GM18951 (cell line): ENCODE data around the gene PPFIBP1.

Experiments used
- POLR2A ChIP-seq: IDR thresholded peaks from 4 replicates; pipeline ENCODE4 v1.6.1; 2011; ENCODE audit warnings: mild to moderate bottlenecking; ENCODE audit not compliant: insufficient read length, insufficient read depth; ENCODE audit errors: extremely low read depth
- in situ Hi-C: fragments of 300-500 bp; cut with MboI; formaldehyde crosslinking; loops from one replicate; pipeline ENCODE4 v1.12.0; 2022; ENCODE audit warnings: low sequenced_read_pairs, mixed read lengths, inconsistent platforms; ENCODE audit not compliant: unreplicated experiment

PPFIBP1 gene

DNA sequence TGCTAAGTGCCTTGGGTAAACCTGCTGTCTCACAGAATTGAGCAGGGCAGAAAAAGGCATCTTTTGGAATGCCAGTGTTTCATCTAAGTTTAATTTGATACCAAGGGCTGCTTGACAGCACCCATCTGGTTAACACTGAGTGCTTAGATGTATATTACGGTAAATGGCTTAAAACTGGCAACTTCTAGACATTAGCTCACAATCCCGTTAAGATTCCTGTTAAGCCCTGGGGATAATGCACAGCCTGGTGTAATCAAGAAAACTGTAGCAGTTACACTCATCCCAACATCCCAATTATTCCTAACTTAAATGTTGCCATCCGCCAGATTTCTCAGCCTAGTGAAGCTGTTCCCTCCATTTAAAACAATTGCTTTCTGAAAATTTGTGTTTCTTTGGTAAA, 29.9 kb downstream of the PPFIBP1 start:
- TF ChIP-seq POLR2A = no peak
- in situ Hi-C loops = no loop called here

DNA sequence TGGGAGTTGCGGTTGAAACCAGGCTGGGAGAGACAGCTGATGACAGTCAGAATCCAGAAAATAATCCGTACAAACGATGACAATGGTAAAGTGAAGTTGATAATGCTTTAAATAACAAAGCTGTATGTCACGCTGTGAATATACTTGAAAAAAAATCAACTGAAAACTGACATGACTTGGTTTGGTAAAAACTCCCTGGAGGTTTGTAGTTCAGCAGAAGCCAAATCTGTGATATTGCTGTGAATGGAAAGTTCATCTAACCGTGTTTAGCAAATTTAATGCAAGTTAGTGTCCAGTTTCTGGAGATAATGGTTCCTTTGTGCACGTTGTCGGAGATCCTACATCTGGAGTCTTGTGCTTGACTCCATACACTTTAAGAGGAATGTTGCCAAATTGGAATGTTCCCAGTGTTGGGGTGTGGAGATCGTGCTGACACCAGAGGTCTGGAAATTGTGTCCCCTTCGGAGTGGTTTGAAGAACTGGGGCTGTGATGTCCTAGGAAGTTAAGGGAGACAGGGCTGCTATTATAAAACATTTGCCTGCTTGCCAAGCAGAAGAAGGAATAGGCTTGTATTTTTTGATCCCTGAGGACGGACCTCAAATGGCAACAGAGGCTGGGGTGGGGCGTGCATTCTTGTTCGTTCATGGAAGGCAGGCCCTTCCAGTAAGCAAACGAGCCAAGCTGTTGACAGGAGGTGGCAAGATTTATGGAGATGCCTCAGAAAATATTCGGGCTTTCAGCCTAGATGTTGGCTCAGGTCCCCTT, 30.6 kb downstream of the PPFIBP1 start:
- no peak for TF ChIP-seq POLR2A

DNA sequence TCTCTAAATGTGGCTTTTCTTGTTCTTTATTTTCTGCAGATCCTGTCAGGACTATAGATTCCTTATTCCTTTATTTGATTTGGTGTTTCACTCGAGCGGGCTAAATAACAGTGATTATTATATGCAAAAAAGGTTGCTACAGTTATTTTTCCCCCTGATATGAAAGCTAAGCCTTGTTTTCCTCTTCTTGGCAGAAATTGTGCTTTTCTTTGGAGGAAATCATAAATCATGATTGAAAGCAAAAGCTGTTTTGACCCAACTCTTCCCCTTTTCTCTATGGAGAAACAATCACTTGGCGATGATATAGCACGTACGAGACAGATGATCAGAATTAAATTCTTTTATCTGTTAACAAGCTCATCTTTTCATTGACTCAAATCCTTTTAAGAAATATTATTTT, 31.4 kb downstream of the PPFIBP1 start:
- in situ Hi-C loops = no loop called here
- TF ChIP-seq POLR2A = no peak

More for the DNA sequence above, 30.6 kb downstream of the PPFIBP1 start:
- in situ Hi-C loops = no loop called here

DNA sequence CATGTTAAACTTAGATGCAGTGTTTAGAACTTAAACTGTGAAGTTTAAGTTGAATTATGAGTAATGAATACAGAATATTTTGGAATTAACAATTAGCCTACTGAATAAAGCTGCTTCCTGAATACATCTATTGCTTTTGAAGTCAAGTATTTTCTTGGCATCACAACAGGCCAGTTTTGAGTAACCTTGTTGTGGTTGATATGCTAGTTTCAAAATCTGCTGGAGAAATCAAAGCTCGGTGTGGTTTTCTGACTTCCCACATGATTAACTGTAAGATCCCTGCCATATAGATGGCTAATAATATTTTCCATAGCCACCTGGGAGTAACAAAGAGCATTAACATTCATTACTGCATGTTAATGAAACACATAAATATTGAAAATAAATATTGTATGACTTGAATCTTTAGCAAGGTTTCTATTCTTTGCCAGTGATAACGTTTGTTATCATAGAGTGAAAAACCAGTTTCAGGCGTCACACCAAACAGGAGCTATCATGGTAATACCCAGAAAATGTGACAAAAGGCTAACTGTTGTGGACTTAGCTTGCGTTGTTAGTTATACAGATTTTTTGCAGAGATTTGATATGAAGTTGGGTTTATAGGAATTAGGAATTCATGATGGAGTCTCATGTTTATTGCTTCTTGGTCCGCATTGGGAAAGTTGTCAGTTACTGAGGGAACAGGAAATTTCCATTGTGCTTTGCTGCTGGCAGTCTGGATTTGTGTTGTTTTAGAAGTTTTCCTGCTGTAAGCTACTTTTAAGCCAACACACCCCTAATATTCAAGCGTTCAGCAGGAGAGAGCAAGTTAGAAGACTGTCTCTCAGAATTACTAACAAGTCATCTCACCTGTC, 32.1 kb downstream of the PPFIBP1 start:
- in situ Hi-C loops = no loop called here
- TF ChIP-seq POLR2A = no peak

DNA sequence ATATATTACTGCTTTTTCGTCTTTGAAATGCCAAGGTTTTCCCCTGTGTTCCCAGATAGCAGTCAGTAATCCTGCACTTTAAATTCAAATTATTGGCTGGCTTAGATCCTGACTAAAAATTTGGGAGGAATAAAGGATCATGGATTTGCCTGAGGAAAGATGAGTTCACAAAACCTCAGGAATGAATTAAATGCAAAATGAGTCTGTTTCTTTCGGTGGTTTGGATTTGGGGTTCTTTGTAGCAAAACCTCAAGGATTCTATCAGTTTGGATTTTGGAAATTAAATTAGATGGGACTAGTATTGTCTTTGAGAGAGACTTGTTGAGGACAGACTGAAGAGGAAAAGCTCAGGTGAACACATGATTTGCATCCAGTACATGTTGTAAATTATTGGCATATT, 36.1 kb downstream of the PPFIBP1 start:
- no peak for TF ChIP-seq POLR2A
- in situ Hi-C loops = no loop called here

DNA sequence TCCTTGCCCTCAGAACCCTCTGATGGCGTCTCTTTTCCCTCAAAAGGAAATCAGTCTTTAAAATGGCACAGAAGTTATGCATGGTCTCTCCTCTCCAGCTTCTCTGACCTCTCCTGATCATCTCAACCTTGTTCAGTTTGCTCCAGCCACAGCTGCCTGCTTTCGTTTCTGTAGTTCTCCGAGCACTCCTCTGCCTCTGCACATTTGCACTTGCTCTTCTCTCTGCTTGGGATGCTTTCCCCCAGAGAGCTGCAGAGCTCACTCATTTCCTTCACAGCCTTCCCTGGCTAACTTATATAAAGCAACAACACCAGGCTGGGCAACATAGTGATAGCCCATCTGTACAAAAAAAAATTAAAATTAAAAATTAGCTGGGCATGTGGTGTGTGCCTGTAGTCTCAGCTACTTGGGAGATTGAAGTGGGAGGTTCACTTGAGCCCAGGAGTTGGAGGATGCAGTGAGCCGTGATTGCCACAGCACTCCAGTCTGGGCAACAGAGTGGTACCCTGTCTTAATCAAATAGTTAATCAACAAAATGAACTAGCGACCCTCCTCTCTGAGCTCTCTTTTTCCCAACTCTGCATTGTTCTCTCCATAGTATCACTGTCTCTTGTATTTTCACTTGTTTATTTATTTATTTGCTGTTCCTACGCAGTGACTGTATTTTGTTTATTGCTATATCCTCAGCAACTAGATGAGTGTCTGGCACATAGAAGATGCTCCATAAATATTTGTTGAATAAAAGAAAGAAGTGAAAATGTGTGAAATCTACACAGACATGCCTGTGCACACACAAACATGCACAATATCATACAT, 37.7 kb downstream of the PPFIBP1 start:
- TF ChIP-seq POLR2A = no peak
- in situ Hi-C loops = no loop called here

DNA sequence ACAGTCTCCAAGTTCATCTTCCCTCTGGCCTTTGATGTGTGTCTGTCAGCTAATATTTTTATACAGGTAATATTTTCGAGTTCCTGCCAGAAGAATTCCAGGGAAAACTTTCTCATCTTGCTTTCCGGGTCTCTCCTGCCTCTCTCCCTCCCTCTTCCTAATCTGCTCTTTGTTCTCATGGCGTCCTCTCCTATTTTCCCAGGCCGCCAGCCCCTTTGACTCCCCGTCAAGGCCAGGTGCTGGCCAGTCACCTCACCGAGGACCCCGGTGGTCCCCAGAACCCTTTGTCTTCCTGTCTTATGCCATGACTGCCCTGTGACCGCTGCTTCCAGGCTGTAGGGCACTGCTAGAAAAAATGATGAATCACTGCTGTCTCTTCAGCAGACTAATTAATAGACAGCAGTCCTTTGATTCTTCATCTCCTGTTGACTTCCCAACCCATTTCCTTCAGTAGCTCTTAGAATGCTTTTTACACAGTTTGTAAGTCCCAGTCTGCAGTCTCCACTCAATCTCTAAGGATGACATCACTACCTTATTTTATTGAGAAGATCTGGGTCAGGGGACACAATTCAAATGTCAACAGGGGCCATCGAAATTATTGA, 40.7 kb downstream of the PPFIBP1 start:
- in situ Hi-C loops = no loop called here
- no peak for TF ChIP-seq POLR2A

DNA sequence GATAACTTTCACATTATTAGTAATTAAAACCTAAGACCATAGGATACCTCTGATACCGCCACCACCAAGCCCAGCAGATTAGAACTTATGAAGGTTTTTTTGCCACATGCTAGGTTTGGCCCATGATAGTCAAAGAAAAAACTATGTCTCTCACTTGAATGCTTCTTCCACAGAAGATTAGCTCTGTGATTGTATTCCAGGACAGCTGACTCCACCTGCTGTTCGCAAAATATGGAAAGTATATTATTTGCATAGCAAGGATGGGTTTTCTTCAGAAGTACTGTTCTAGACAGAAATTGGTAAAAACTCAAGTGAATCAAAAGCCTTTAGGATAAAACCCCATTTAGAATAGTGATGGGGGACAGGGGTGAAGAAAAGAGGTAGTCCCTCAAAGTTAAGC, 42.2 kb downstream of the PPFIBP1 start:
- in situ Hi-C loops = no loop called here
- TF ChIP-seq POLR2A = no peak

DNA sequence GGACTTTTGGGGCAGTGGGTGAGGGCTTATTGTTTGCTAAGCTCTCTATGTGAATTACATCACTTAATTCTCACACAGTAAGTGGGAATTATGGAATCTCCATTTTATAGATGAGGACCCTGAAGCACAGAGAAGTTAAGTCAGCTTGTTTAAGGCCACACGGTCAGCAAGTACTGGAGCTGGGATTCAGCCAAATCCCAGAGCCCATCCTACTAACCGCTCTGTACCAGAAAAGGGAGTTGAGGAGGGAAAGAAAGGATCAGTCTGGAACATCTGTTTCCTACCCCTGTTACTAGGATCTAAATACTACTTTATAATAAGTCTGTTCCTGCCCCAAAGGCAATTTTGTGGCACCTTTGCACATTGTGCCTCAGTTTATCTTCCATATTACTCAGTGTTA, 42.6 kb downstream of the PPFIBP1 start:
- no peak for TF ChIP-seq POLR2A
- in situ Hi-C loops = no loop called here

DNA sequence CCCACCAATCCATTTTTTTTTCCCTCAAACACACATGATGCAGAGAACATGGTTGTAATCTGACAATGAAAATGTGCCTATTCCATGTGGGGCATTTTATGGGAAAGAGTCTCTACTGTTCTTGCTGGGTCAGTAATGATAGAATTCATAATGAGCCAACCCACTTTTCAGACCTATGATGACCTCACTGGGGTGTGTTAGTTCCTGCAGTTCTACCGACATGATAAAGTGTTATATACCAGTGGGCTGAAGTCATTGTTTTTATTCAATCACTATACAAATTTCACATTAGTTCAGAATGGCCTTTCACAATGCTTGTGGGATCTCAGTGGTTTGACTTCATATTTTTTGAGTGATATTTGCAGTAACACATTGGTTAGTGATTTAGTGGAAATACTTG, 47.5 kb downstream of the PPFIBP1 start:
- in situ Hi-C loops = no loop called here

DNA sequence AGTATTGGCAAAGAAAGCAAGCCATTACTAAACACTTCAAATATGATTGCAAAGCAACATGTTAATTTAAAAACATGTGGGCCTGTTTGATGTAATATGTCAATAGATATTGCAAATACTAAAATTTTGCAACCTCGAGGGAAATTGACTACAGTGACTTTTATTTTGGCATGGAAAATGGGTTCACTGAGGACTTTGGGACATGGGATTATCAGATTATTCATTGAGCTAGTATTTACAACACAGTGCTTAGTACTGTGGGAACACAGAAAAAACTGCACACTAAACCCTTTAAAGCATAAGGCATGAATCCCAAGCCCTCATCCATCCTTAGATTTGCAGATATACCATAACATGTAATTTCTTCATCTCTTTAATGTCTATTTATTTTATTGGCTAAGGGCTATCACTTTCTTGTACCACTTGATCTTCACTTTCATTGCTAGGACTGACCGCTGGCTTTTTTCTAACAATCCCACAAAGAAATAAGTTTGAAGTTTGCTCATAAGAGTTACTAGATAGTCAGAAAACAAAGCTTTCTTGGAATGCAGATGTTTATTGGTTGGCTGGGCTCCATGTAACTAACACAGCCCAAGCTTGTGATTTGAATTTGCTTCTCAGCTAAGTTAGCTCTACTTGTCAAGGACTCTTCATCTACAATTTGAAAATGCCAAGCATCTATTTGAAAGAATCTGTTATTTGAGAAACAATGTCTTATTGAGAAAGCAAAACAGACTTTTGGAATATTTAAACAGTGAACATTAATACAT, 48.7 kb downstream of the PPFIBP1 start:
- no peak for TF ChIP-seq POLR2A

More for the DNA sequence above, 47.5 kb downstream of the PPFIBP1 start:
- no peak for TF ChIP-seq POLR2A

DNA sequence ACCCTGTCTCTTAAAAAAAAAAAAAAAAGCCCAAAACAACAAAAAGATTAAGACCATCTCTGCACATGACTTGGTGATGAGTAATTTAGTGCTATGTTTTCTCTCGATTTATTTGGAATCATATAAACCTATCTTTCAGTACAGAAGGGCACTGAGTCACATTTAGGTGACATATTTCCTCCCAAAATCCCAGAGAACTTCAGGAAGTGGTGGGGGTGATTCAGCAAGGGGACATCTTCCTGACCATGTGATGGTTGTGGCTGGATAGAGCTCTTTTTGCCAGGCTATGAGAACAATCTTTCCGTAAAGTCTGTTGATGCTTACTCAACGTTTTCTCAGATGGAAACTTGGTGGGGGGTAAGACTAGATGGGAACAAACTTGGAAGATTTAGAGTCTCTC, 50.0 kb downstream of the PPFIBP1 start:
- TF ChIP-seq POLR2A = no peak
- in situ Hi-C loops = no loop called here

More for the DNA sequence above, 48.7 kb downstream of the PPFIBP1 start:
- in situ Hi-C loops = no loop called here

DNA sequence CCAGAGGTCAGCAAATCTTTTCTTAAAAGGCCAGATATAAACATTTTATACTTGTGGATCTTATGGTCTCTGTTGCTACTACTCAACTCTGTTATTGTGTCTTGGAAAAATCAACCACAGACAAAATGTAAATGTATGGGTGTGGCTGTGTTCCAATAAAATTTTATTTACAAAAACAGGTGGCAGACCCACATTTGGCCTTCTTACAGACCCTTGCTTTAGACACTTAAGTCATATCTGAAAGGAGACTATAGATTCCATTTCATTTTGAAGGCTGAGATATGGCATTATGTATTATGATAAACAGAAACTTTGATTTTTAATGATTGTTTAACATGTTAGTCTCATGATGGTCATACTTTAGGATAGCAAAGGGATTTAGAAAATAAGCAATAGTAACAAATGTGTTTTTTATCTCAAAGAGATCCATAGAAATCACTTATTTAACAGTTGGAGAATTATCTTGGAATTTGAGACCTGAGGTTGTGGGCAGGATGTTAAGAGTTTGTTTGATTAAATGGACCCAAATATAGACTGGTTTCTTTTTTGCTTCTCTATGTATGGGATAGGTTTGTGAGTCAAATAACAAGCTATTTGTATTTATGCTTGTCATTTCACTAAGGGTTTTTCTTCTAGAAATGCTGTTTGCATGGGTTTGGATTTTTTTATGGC, 51.2 kb downstream of the PPFIBP1 start:
- TF ChIP-seq POLR2A = no peak
- in situ Hi-C loops = no loop called here
